ENCODE results near the gene GABBR2.
"Not testable (repeated sequence)": the region's sequence is repeated elsewhere in the genome, so short reads cannot be mapped to it uniquely, and the experiment has no call there.

GABBR2 gene

GRCh38 chr9:98533866-98534265 lies 174.9 kb downstream of the GABBR2 start:
- DNase-seq, result no peak

GRCh38 chr9:98533132-98533531 lies 175.6 kb downstream of the GABBR2 start:
- no peak for DNase-seq

GRCh38 chr9:98532574-98532973 lies 176.2 kb downstream of the GABBR2 start:
- no peak for DNase-seq

GRCh38 chr9:98532147-98532546 lies 176.6 kb downstream of the GABBR2 start:
- no peak for DNase-seq

GRCh38 chr9:98530806-98531386 lies 177.8 kb downstream of the GABBR2 start:
- no peak for DNase-seq

GRCh38 chr9:98530275-98530674 lies 178.5 kb downstream of the GABBR2 start:
- DNase-seq, result no peak

- no peak for DNase-seq
Measured at GRCh38 chr9:98529841-98530240, 178.9 kb downstream of the GABBR2 start.

- DNase-seq, result no peak
Measured at GRCh38 chr9:98523231-98523901, 185.4 kb downstream of the GABBR2 start.

- no peak for DNase-seq
Measured at GRCh38 chr9:98522487-98522886, 186.2 kb downstream of the GABBR2 start.

- DNase-seq, result no peak
Measured at GRCh38 chr9:98521141-98521540, 187.6 kb downstream of the GABBR2 start.

GRCh38 chr9:98520221-98520960 lies 188.3 kb downstream of the GABBR2 start:
- DNase-seq, result no peak

- no peak for DNase-seq
Measured at GRCh38 chr9:98519641-98520040, 189.1 kb downstream of the GABBR2 start.

GRCh38 chr9:98518556-98518955 lies 190.2 kb downstream of the GABBR2 start:
- no peak for DNase-seq

GRCh38 chr9:98517761-98518160 lies 191.0 kb downstream of the GABBR2 start:
- DNase-seq, result no peak

- no peak for DNase-seq
Measured at GRCh38 chr9:98516897-98517503, 191.7 kb downstream of the GABBR2 start.

GRCh38 chr9:98516205-98516896 lies 192.4 kb downstream of the GABBR2 start:
- no peak for DNase-seq

GRCh38 chr9:98515506-98516204 lies 193.1 kb downstream of the GABBR2 start:
- DNase-seq, result no peak

GRCh38 chr9:98514841-98515240 lies 193.9 kb downstream of the GABBR2 start:
- DNase-seq, result no peak

GRCh38 chr9:98508217-98508919 lies 200.4 kb downstream of the GABBR2 start:
- DNase-seq, result not testable (repeated sequence)

GRCh38 chr9:98506422-98507054 lies 202.2 kb downstream of the GABBR2 start:
- DNase-seq, result no peak
